Natural killer cell (primary cell): Measurements from ENCODE around the gene XBP1. TPM values are rescaled to one million over a fixed set of nuclear protein-coding genes. Genes with fewer than 3 reads are reported as not detected.
A peak's percentile ranks its signal among the peaks of the same experiment; 100 is the strongest.

Experiments used
- ATAC-seq, 3 donors: fragments of 150-1000 bp in 2 of 3; fragments of 200-7000 bp in 1 of 3; cut with Tn5 transposase; 1 replicate in 1 of 3; 2 replicates in 2 of 3; pipeline ENCODE4 v1.10.0; 2021; ENCODE audit warnings: mild to moderate bottlenecking in 2 of 3, moderate library complexity in 2 of 3
- DNase-seq, 2 donors: peaks; one replicate each; pipeline versions ENCODE4 v3.0.0 to v3.0.0-alpha.2; 2013 to 2021; ENCODE audit warnings: mixed read lengths in 1 of 2
- H3K27ac ChIP-seq: one replicate; pipeline ENCODE4 v1.5.1; 2013; ENCODE audit warnings: mild to moderate bottlenecking, low read length
- H3K27me3 ChIP-seq: one replicate; pipeline ENCODE4 v1.6.1; 2013; ENCODE audit warnings: low read length; ENCODE audit not compliant: control insufficient read depth, insufficient read depth
- H3K36me3 ChIP-seq: one replicate; pipeline ENCODE4 v1.6.1; 2013; ENCODE audit warnings: low read length; ENCODE audit not compliant: control insufficient read depth, insufficient read depth
- H3K4me1 ChIP-seq: one replicate; pipeline ENCODE4 v1.6.1; 2013; ENCODE audit warnings: low read length; ENCODE audit not compliant: control insufficient read depth, insufficient read depth
- H3K4me3 ChIP-seq: one replicate; pipeline ENCODE4 v1.5.1; 2013; ENCODE audit warnings: low read length
- H3K9me3 ChIP-seq: one replicate; pipeline ENCODE4 v1.6.1; 2013; ENCODE audit warnings: low read length; ENCODE audit not compliant: control insufficient read depth, insufficient read depth
- H3K27ac Mint-ChIP-seq, 2 donors: one replicate each; pipeline ENCODE4 v1.8.0; 2022; ENCODE audit warnings: mild to moderate bottlenecking in 2 of 2, mixed read lengths in 2 of 2, moderate library complexity in 1 of 2
- H3K27me3 Mint-ChIP-seq, 2 donors: one replicate each; pipeline ENCODE4 v1.8.0; 2022; ENCODE audit warnings: low read depth in 2 of 2, mixed read lengths in 2 of 2
- H3K36me3 Mint-ChIP-seq: one replicate; pipeline ENCODE4 v1.8.0; 2022; ENCODE audit warnings: mixed read lengths
- H3K4me1 Mint-ChIP-seq, 2 donors: one replicate each; pipeline ENCODE4 v1.8.0; 2022; ENCODE audit warnings: mixed read lengths in 2 of 2
- H3K4me3 Mint-ChIP-seq: one replicate; pipeline ENCODE4 v1.8.0; 2022; ENCODE audit warnings: mild to moderate bottlenecking, moderate library complexity, mixed read lengths
- H3K9me3 Mint-ChIP-seq, 2 donors: one replicate each; pipeline ENCODE4 v1.8.0; 2022; ENCODE audit warnings: mixed read lengths in 2 of 2
- CTCF ChIP-seq: fragments of 200-600 bp; IDR thresholded peaks from one replicate; pipeline ENCODE4 v1.8.0; 2022; ENCODE audit warnings: antibody characterized with exemption
- WGBS: methylation state at CpG from one replicate; pipeline ENCODE4 v1.1.7; 2013; ENCODE audit warnings: missing lambda C conversion rate; ENCODE audit not compliant: insufficient coverage; 5-methylcytosine and 5-hydroxymethylcytosine counted together
- intact Hi-C: fragments of 100-400 bp; cut with micrococcal nuclease; formaldehyde crosslinking; loops from one replicate; pipeline ENCODE4 v1.14.2; 2022
- total RNA-seq, 4 donors: library from RNA; stranded (reverse); fragments of 120-200 nt in 1 of 4; gene quantifications; one replicate each; pipeline versions ENCODE4 v1.2.3 to v1.2.4, GENCODE V29; 2013 to 2022

XBP1 gene
- total RNA-seq, 3 donors from 2014 or later (not counting 1 experiment from before 2014, with no cell fraction given), result 221 to 240 (median 224) TPM

DNA sequence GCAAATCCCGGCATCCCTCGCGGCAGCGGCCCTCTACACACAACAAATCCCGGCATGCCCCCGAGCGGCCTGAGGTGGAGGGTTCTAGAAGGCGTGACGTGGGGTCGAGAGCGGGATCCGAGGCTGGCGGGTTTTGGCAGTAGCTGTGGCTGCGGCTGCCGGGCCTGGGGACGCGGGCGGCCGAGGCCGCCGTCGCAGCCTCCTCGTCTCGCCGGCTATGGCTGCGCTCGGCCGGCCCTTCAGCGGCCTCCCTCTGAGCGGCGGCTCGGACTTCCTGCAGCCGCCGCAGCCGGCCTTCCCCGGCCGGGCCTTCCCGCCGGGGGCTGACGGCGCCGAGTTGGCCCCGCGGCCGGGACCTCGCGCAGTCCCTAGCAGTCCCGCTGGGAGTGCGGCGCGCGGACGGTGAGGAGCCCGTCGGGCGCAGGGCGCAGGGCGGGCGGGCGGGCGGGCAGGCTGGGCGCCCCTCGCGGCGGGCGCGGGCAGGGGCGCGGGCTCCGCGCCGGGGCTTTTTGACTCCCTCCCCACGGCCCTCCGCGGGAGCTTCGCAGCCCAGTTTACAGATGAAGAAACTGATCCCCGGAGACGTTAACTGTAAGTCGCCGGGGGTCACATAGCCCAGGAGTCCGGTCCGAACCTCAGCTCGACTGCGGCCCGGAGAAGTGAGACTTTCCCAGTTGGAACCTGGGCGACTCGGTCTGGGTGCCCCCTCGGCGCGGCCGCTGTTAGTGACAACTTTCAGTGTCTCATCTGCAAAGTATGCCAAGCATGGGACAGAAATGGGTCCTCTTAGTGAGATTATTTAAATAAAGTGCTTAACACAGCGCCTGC is 27.5 kb downstream of the XBP1 start, which contains the start of gene CCDC117:
CCDC117 (plus strand) TSS at position 63 of the 828 bp plus-strand sequence; CDS start at position 218, 155 bp downstream.
- intact Hi-C loops, result loop anchor here (1.0 to 2.0 kb wide), 3 partner anchors 28 to 38 kb away; partner anchors contain the start of genes HSCB and XBP1
- peaks cover 30% of the 10 kb centered on the region for H3K4me1 ChIP-seq
- peaks cover 20 to 25% of the 10 kb centered on the region in 2 donors for H3K4me1 Mint-ChIP-seq
- peaks cover 0 to 2% of the 10 kb centered on the region in 2 donors for H3K9me3 Mint-ChIP-seq
- peak; percentile 32 for TF ChIP-seq CTCF
- WGBS, result 0% methylated on average over 92 of the region's 92 CpGs
- H3K27me3 ChIP-seq, result no peaks in the 10 kb centered on the region
- H3K9me3 ChIP-seq, result peaks cover 4% of the 10 kb centered on the region
- H3K36me3 ChIP-seq, result peaks cover 15% of the 10 kb centered on the region
- H3K27me3 Mint-ChIP-seq, result no peaks in the 10 kb centered on the region
- DNase-seq (peak; percentile 89 to 95), ATAC-seq (peak; percentile 90 to 97 (median 93))
- peaks cover 6% of the 10 kb centered on the region for H3K36me3 Mint-ChIP-seq
- peak within 1 kb of the TSS; percentile 55 for H3K4me3 ChIP-seq
- H3K4me3 Mint-ChIP-seq, result peak within 1 kb of the TSS; percentile 98
- peak within 1 kb of the TSS; percentile 96 for H3K27ac Mint-ChIP-seq
- H3K27ac ChIP-seq, result peak within 1 kb of the TSS; percentile 82

GRCh38 chr22:28771195-28771791 is 29.1 kb downstream of the XBP1 start:
- Histone ChIP-seq H3K9me3 (peaks cover 4% of the 10 kb centered on the region), H3K27me3 (no peaks in the 10 kb centered on the region), H3K36me3 (peaks cover 11% of the 10 kb centered on the region), H3K4me3 (no peak overlapping the region), H3K27ac (no peak overlapping the region), H3K4me1 (peaks cover 24% of the 10 kb centered on the region)
- 94% methylated on average over 1 of the region's 5 CpGs for WGBS
- Mint-ChIP-seq H3K27me3 (no peaks in the 10 kb centered on the region), H3K4me3 (no peak overlapping the region), H3K36me3 (peaks cover 6% of the 10 kb centered on the region), H3K27ac (no peak overlapping the region), H3K4me1 (peaks cover 20 to 25% of the 10 kb centered on the region in 2 donors), H3K9me3 (peaks cover 0 to 2% of the 10 kb centered on the region in 2 donors)
- ATAC-seq (no peak), DNase-seq (no peak)
- TF ChIP-seq CTCF, result no peak
- intact Hi-C loops, result no loop called here

GRCh38 chr22:28769394-28770085 is 30.8 kb downstream of the XBP1 start:
- DNase-seq (no peak), ATAC-seq (no peak)
- 97% methylated on average over 14 of the region's 14 CpGs for WGBS
- TF ChIP-seq CTCF, result no peak
- H3K36me3 Mint-ChIP-seq, result peaks cover 6% of the 10 kb centered on the region
- H3K36me3 ChIP-seq, result no peaks in the 10 kb centered on the region
- peaks cover 4% of the 10 kb centered on the region for H3K9me3 ChIP-seq
- peaks cover 18% of the 10 kb centered on the region for H3K4me1 ChIP-seq
- peak overlapping the region; percentile 13 for H3K4me3 Mint-ChIP-seq
- H3K4me1 Mint-ChIP-seq, result peaks cover 14 to 15% of the 10 kb centered on the region in 2 donors
- no peak overlapping the region for H3K27ac Mint-ChIP-seq
- peaks cover 0 to 2% of the 10 kb centered on the region in 2 donors for H3K9me3 Mint-ChIP-seq
- intact Hi-C loops, result no loop called here
- H3K27ac ChIP-seq, result no peak overlapping the region
- no peaks in the 10 kb centered on the region for H3K27me3 ChIP-seq
- H3K4me3 ChIP-seq, result no peak overlapping the region
- no peaks in the 10 kb centered on the region for H3K27me3 Mint-ChIP-seq
